Ovary (tissue), 3 donors: Measurements from ENCODE around the gene CMBL.

Experiments used
- POLR2A ChIP-seq: fragments of 450-650 bp; IDR thresholded peaks from one replicate; pipeline ENCODE4 v1.6.1; 2017; ENCODE audit warnings: antibody characterized with exemption, mild to moderate bottlenecking, moderate library complexity
- TF ChIP-seq, protein P1 (sequence below), 3 donors: fragments of 450-650 bp in 2 of 3; fragments of 200-600 bp in 1 of 3; IDR thresholded peaks; one replicate each; pipeline versions ENCODE4 v1.5.1 to v1.8.0; 2016 to 2022; ENCODE audit warnings: antibody characterized with exemption in 3 of 3, mild to moderate bottlenecking in 1 of 3
- donor health status: DM: no; HTN: no; CAD: no.

- no peak for TF ChIP-seq POLR2A
- TF ChIP-seq, protein P1, sequence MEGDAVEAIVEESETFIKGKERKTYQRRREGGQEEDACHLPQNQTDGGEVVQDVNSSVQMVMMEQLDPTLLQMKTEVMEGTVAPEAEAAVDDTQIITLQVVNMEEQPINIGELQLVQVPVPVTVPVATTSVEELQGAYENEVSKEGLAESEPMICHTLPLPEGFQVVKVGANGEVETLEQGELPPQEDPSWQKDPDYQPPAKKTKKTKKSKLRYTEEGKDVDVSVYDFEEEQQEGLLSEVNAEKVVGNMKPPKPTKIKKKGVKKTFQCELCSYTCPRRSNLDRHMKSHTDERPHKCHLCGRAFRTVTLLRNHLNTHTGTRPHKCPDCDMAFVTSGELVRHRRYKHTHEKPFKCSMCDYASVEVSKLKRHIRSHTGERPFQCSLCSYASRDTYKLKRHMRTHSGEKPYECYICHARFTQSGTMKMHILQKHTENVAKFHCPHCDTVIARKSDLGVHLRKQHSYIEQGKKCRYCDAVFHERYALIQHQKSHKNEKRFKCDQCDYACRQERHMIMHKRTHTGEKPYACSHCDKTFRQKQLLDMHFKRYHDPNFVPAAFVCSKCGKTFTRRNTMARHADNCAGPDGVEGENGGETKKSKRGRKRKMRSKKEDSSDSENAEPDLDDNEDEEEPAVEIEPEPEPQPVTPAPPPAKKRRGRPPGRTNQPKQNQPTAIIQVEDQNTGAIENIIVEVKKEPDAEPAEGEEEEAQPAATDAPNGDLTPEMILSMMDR (IDR thresholded peaks at IDR 0.05), result no peak
Measured at GRCh38 chr5:10261065-10261464, 46.6 kb downstream of the CMBL start.
